Body of pancreas (tissue), 4 donors: ENCODE results near the gene EFNA5.

Experiments
- CTCF ChIP-seq, 7 experiments: fragments of 450-650 bp in 4 of 7; fragments of 200-600 bp in 3 of 7; sonication (generic) in 3 of 7; IDR thresholded peaks; one replicate each; pipeline ENCODE4 v1.5.1; 2016 to 2019; ENCODE audit warnings: antibody characterized with exemption in 7 of 7
- POLR2A ChIP-seq, 3 donors: fragments of 450-650 bp; IDR thresholded peaks; one replicate each; pipeline ENCODE4 v1.6.1; 2016; ENCODE audit warnings: antibody characterized with exemption in 3 of 3, mild to moderate bottlenecking in 2 of 3

GRCh38 chr5:107461770-107462169, 209.0 kb downstream of the EFNA5 start:
- TF ChIP-seq POLR2A (IDR thresholded peaks at IDR 0.05) = no peak
- no peak for TF ChIP-seq CTCF (IDR thresholded peaks at IDR 0.05)
